ENCODE results near the gene TRPV3. TPM values are rescaled to one million over a fixed set of nuclear protein-coding genes. Genes with fewer than 3 reads are reported as not detected.
"Not testable (repeated sequence)": the region's sequence is repeated elsewhere in the genome, so short reads cannot be mapped to it uniquely, and the experiment has no call there.

Gene TRPV3
- total RNA-seq, 1 donor from 2014 or later = 0.52 TPM

GRCh38 chr17:3575511-3575910, 17.9 kb upstream of the TRPV3 start:
- Histone ChIP-seq H3K36me3 (ENCODE audit: control insufficient read depth in 3 of 3, insufficient read depth in 3 of 3, low read length in 3 of 3) (peaks cover 31 to 41% (median 38%) of the 10 kb centered on the region in 3 donors), H3K9ac (ENCODE audit: low read depth in 1 of 3, low read length in 3 of 3) (no peak overlapping the region), H3K4me1 (ENCODE audit: control insufficient read depth in 3 of 3, insufficient read depth in 3 of 3, low read length in 3 of 3) (no peaks in the 10 kb centered on the region)

GRCh38 chr17:3574231-3574630, 16.6 kb upstream of the TRPV3 start:
- no peaks in the 10 kb centered on the region for H3K27me3 ChIP-seq (ENCODE audit: control insufficient read depth in 3 of 3, insufficient read depth in 3 of 3, low read length in 3 of 3)
- no peak overlapping the region for H3K27ac ChIP-seq (ENCODE audit: low read depth, low read length)
- no peaks in the 10 kb centered on the region for H3K9me3 ChIP-seq (ENCODE audit: control insufficient read depth in 3 of 3, low read length in 3 of 3)
- H3K4me1 ChIP-seq (ENCODE audit: control insufficient read depth in 3 of 3, insufficient read depth in 3 of 3, low read length in 3 of 3) = no peaks in the 10 kb centered on the region
- no peak overlapping the region for H3K4me3 ChIP-seq (ENCODE audit: low read length in 3 of 3)
- H3K9ac ChIP-seq (ENCODE audit: low read depth in 1 of 3, low read length in 3 of 3) = no peak overlapping the region
- peaks cover 28 to 39% (median 33%) of the 10 kb centered on the region in 3 donors for H3K36me3 ChIP-seq (ENCODE audit: control insufficient read depth in 3 of 3, insufficient read depth in 3 of 3, low read length in 3 of 3)

More at GRCh38 chr17:3575511-3575910, 17.9 kb upstream of the TRPV3 start:
- H3K9me3 ChIP-seq (ENCODE audit: control insufficient read depth in 3 of 3, low read length in 3 of 3) = no peaks in the 10 kb centered on the region
- no peak overlapping the region for H3K27ac ChIP-seq (ENCODE audit: low read depth, low read length)
- no peaks in the 10 kb centered on the region for H3K27me3 ChIP-seq (ENCODE audit: control insufficient read depth in 3 of 3, insufficient read depth in 3 of 3, low read length in 3 of 3)
- H3K4me3 ChIP-seq (ENCODE audit: low read length in 3 of 3) = no peak overlapping the region

- no peak overlapping the region for H3K27ac ChIP-seq (ENCODE audit: low read depth, low read length)
- no peaks in the 10 kb centered on the region for H3K4me1 ChIP-seq (ENCODE audit: control insufficient read depth in 3 of 3, insufficient read depth in 3 of 3, low read length in 3 of 3)
- H3K27me3 ChIP-seq (ENCODE audit: control insufficient read depth in 3 of 3, insufficient read depth in 3 of 3, low read length in 3 of 3) = no peaks in the 10 kb centered on the region
- H3K4me3 ChIP-seq (ENCODE audit: low read length in 3 of 3) = no peak overlapping the region
- no peaks in the 10 kb centered on the region for H3K9me3 ChIP-seq (ENCODE audit: control insufficient read depth in 3 of 3, low read length in 3 of 3)
- peaks cover 28 to 38% (median 33%) of the 10 kb centered on the region in 3 donors for H3K36me3 ChIP-seq (ENCODE audit: control insufficient read depth in 3 of 3, insufficient read depth in 3 of 3, low read length in 3 of 3)
- H3K9ac ChIP-seq (ENCODE audit: low read depth in 1 of 3, low read length in 3 of 3) = no peak overlapping the region
Observed at GRCh38 chr17:3573246-3574100, 15.9 kb upstream of the TRPV3 start.

- Histone ChIP-seq H3K4me1 (ENCODE audit: control insufficient read depth in 3 of 3, insufficient read depth in 3 of 3, low read length in 3 of 3) (no peaks in the 10 kb centered on the region), H3K27ac (ENCODE audit: low read depth, low read length) (no peak overlapping the region), H3K9me3 (ENCODE audit: control insufficient read depth in 3 of 3, low read length in 3 of 3) (no peaks in the 10 kb centered on the region), H3K9ac (ENCODE audit: low read depth in 1 of 3, low read length in 3 of 3) (no peak overlapping the region), H3K27me3 (ENCODE audit: control insufficient read depth in 3 of 3, insufficient read depth in 3 of 3, low read length in 3 of 3) (no peaks in the 10 kb centered on the region), H3K4me3 (ENCODE audit: low read length in 3 of 3) (no peak overlapping the region), H3K36me3 (ENCODE audit: control insufficient read depth in 3 of 3, insufficient read depth in 3 of 3, low read length in 3 of 3) (peaks cover 28 to 33% (median 32%) of the 10 kb centered on the region in 3 donors)
Observed at GRCh38 chr17:3572231-3572630, 14.6 kb upstream of the TRPV3 start.

GRCh38 chr17:3571043-3571900, 13.7 kb upstream of the TRPV3 start:
- Histone ChIP-seq H3K4me3 (ENCODE audit: low read length in 3 of 3) (no peak overlapping the region), H3K4me1 (ENCODE audit: control insufficient read depth in 3 of 3, insufficient read depth in 3 of 3, low read length in 3 of 3) (no peaks in the 10 kb centered on the region), H3K9me3 (ENCODE audit: control insufficient read depth in 3 of 3, low read length in 3 of 3) (no peaks in the 10 kb centered on the region), H3K36me3 (ENCODE audit: control insufficient read depth in 3 of 3, insufficient read depth in 3 of 3, low read length in 3 of 3) (peaks cover 31 to 37% (median 33%) of the 10 kb centered on the region in 3 donors), H3K27me3 (ENCODE audit: control insufficient read depth in 3 of 3, insufficient read depth in 3 of 3, low read length in 3 of 3) (no peaks in the 10 kb centered on the region), H3K27ac (ENCODE audit: low read depth, low read length) (no peak overlapping the region), H3K9ac (ENCODE audit: low read depth in 1 of 3, low read length in 3 of 3) (no peak overlapping the region)

- H3K36me3 ChIP-seq (ENCODE audit: control insufficient read depth in 3 of 3, insufficient read depth in 3 of 3, low read length in 3 of 3) = peaks cover 35 to 40% (median 37%) of the 10 kb centered on the region in 3 donors
- no peaks in the 10 kb centered on the region for H3K9me3 ChIP-seq (ENCODE audit: control insufficient read depth in 3 of 3, low read length in 3 of 3)
- H3K27me3 ChIP-seq (ENCODE audit: control insufficient read depth in 3 of 3, insufficient read depth in 3 of 3, low read length in 3 of 3) = no peaks in the 10 kb centered on the region
- no peak overlapping the region for H3K4me3 ChIP-seq (ENCODE audit: low read length in 3 of 3)
- H3K9ac ChIP-seq (ENCODE audit: low read depth in 1 of 3, low read length in 3 of 3) = no peak overlapping the region
- no peak overlapping the region for H3K27ac ChIP-seq (ENCODE audit: low read depth, low read length)
- H3K4me1 ChIP-seq (ENCODE audit: control insufficient read depth in 3 of 3, insufficient read depth in 3 of 3, low read length in 3 of 3) = no peaks in the 10 kb centered on the region
Observed at GRCh38 chr17:3569534-3570137, 12.0 kb upstream of the TRPV3 start.

- no peak overlapping the region for H3K27ac ChIP-seq (ENCODE audit: low read depth, low read length)
- no peak overlapping the region for H3K4me3 ChIP-seq (ENCODE audit: low read length in 3 of 3)
- no peaks in the 10 kb centered on the region for H3K27me3 ChIP-seq (ENCODE audit: control insufficient read depth in 3 of 3, insufficient read depth in 3 of 3, low read length in 3 of 3)
- H3K9ac ChIP-seq (ENCODE audit: low read depth in 1 of 3, low read length in 3 of 3) = no peak overlapping the region
- peaks cover 4 to 7% (median 7%) of the 10 kb centered on the region in 3 donors for H3K4me1 ChIP-seq (ENCODE audit: control insufficient read depth in 3 of 3, insufficient read depth in 3 of 3, low read length in 3 of 3)
- no peaks in the 10 kb centered on the region for H3K9me3 ChIP-seq (ENCODE audit: control insufficient read depth in 3 of 3, low read length in 3 of 3)
- H3K36me3 ChIP-seq (ENCODE audit: control insufficient read depth in 3 of 3, insufficient read depth in 3 of 3, low read length in 3 of 3) = peaks cover 20 to 21% (median 21%) of the 10 kb centered on the region in 3 donors
Observed at GRCh38 chr17:3566551-3566950, 8.9 kb upstream of the TRPV3 start.

GRCh38 chr17:3565143-3565542, 7.5 kb upstream of the TRPV3 start:
- H3K9me3 ChIP-seq (ENCODE audit: control insufficient read depth in 3 of 3, low read length in 3 of 3) = no peaks in the 10 kb centered on the region
- no peak overlapping the region for H3K9ac ChIP-seq (ENCODE audit: low read depth in 1 of 3, low read length in 3 of 3)
- peaks cover 12 to 14% (median 13%) of the 10 kb centered on the region in 3 donors for H3K36me3 ChIP-seq (ENCODE audit: control insufficient read depth in 3 of 3, insufficient read depth in 3 of 3, low read length in 3 of 3)
- H3K27me3 ChIP-seq (ENCODE audit: control insufficient read depth in 3 of 3, insufficient read depth in 3 of 3, low read length in 3 of 3) = no peaks in the 10 kb centered on the region
- H3K27ac ChIP-seq (ENCODE audit: low read depth, low read length) = no peak overlapping the region
- peaks cover 4 to 7% (median 7%) of the 10 kb centered on the region in 3 donors for H3K4me1 ChIP-seq (ENCODE audit: control insufficient read depth in 3 of 3, insufficient read depth in 3 of 3, low read length in 3 of 3)
- no peak overlapping the region for H3K4me3 ChIP-seq (ENCODE audit: low read length in 3 of 3)

GRCh38 chr17:3564241-3564640, 6.6 kb upstream of the TRPV3 start:
- H3K4me3 ChIP-seq (ENCODE audit: low read length in 3 of 3); H3K9me3 ChIP-seq (ENCODE audit: control insufficient read depth in 3 of 3, low read length in 3 of 3); H3K4me1 ChIP-seq (ENCODE audit: control insufficient read depth in 3 of 3, insufficient read depth in 3 of 3, low read length in 3 of 3); H3K9ac ChIP-seq (ENCODE audit: low read depth in 1 of 3, low read length in 3 of 3); H3K27me3 ChIP-seq (ENCODE audit: control insufficient read depth in 3 of 3, insufficient read depth in 3 of 3, low read length in 3 of 3); H3K27ac ChIP-seq (ENCODE audit: low read depth, low read length): not testable (repeated sequence)
- peaks cover 9 to 11% (median 10%) of the 10 kb centered on the region in 3 donors for H3K36me3 ChIP-seq (ENCODE audit: control insufficient read depth in 3 of 3, insufficient read depth in 3 of 3, low read length in 3 of 3)
